H9 (cell line): ENCODE data around the gene MED1. TPM values are rescaled to one million over a fixed set of nuclear protein-coding genes. Genes with fewer than 3 reads are reported as not detected.
A peak's percentile ranks its signal among the peaks of the same experiment; 100 is the strongest.

Source experiments
- DNase-seq: peaks from one replicate; pipeline ENCODE4 v3.0.0-alpha.2; 2017
- H2AFZ ChIP-seq: one replicate; pipeline ENCODE4 v1.6.1; 2013; ENCODE audit warnings: mild to moderate bottlenecking, low read length, control low read depth, moderate library complexity
- H2AK5ac ChIP-seq: 2 replicates; pipeline ENCODE4 v1.6.1; 2013; ENCODE audit warnings: low read length, control low read depth, mixed read lengths; ENCODE audit not compliant: insufficient read length
- H2BK120ac ChIP-seq: one replicate; pipeline ENCODE4 v1.6.1; 2013; ENCODE audit warnings: low read depth, mild to moderate bottlenecking, low read length, control low read depth, inconsistent platforms; ENCODE audit not compliant: poor library complexity, severe bottlenecking
- H2BK12ac ChIP-seq: 2 replicates; pipeline ENCODE4 v1.6.1; 2013; ENCODE audit warnings: low read length, control low read depth, mixed read lengths, low read depth; ENCODE audit not compliant: insufficient read length
- H2BK15ac ChIP-seq: 2 replicates; pipeline ENCODE4 v1.6.1; 2013; ENCODE audit warnings: low read depth, low read length, control low read depth
- H2BK20ac ChIP-seq: one replicate; pipeline ENCODE4 v1.6.1; 2013; ENCODE audit warnings: low read depth, mild to moderate bottlenecking, low read length, control low read depth, inconsistent platforms; ENCODE audit not compliant: poor library complexity, severe bottlenecking
- H2BK5ac ChIP-seq: 2 replicates; pipeline ENCODE4 v1.6.1; 2013; ENCODE audit warnings: low read length, control low read depth, mixed read lengths; ENCODE audit not compliant: insufficient read length
- H3K14ac ChIP-seq: 2 replicates; pipeline ENCODE4 v1.6.1; 2013; ENCODE audit warnings: low read length, control low read depth; ENCODE audit not compliant: insufficient read depth
- H3K18ac ChIP-seq: 2 replicates; pipeline ENCODE4 v1.6.1; 2013; ENCODE audit warnings: low read depth, mild to moderate bottlenecking, mixed read lengths, low read length, control low read depth; ENCODE audit not compliant: insufficient read length
- H3K23ac ChIP-seq: 2 replicates; pipeline ENCODE4 v1.6.1; 2013; ENCODE audit warnings: low read length, control low read depth, mixed read lengths, low read depth; ENCODE audit not compliant: insufficient read length
- H3K23me2 ChIP-seq: 2 replicates; pipeline ENCODE4 v1.6.1; 2013; ENCODE audit warnings: low read depth, mild to moderate bottlenecking, mixed read lengths, low read length, control low read depth; ENCODE audit not compliant: insufficient read length, poor library complexity, severe bottlenecking
- H3K27ac ChIP-seq: 2 replicates; pipeline ENCODE4 v1.5.1; 2013; ENCODE audit warnings: low read length, control low read depth, mixed read lengths, low read depth; ENCODE audit not compliant: insufficient read length
- H3K27me3 ChIP-seq: 2 replicates; pipeline ENCODE4 v1.6.1; 2013; ENCODE audit warnings: low read length, control low read depth, inconsistent platforms; ENCODE audit not compliant: insufficient read depth
- H3K4ac ChIP-seq: 2 replicates; pipeline ENCODE4 v1.6.1; 2013; ENCODE audit warnings: low read depth, mild to moderate bottlenecking, control low read depth, inconsistent platforms, low read length, moderate library complexity
- H3K4me1 ChIP-seq: 2 replicates; pipeline ENCODE4 v1.6.1; 2013; ENCODE audit warnings: low read length, control low read depth, inconsistent platforms; ENCODE audit not compliant: insufficient read depth
- H3K4me2 ChIP-seq: 2 replicates; pipeline ENCODE4 v1.6.1; 2013; ENCODE audit warnings: low read length, control low read depth, mixed read lengths; ENCODE audit not compliant: insufficient read length, insufficient read depth
- H3K56ac ChIP-seq: 2 replicates; pipeline ENCODE4 v1.6.1; 2013; ENCODE audit warnings: low read depth, mild to moderate bottlenecking, mixed read lengths, low read length, control low read depth; ENCODE audit not compliant: insufficient read length
- H3K79me1 ChIP-seq: 2 replicates; pipeline ENCODE4 v1.6.1; 2013; ENCODE audit warnings: low read depth, mild to moderate bottlenecking, moderate library complexity, low read length, control low read depth, inconsistent platforms; ENCODE audit not compliant: insufficient read depth, poor library complexity, severe bottlenecking
- H3K79me2 ChIP-seq: 2 replicates; pipeline ENCODE4 v1.6.1; 2013; ENCODE audit warnings: low read length, control low read depth, inconsistent platforms; ENCODE audit not compliant: insufficient read depth
- H3K9ac ChIP-seq: 2 replicates; pipeline ENCODE4 v1.6.1; 2013; ENCODE audit warnings: low read length, control low read depth, mixed read lengths; ENCODE audit not compliant: insufficient read length; ENCODE audit errors: extremely low read depth
- H3K9me3 ChIP-seq: one replicate; pipeline ENCODE4 v1.6.1; 2013; ENCODE audit warnings: low read depth, low read length, inconsistent platforms; ENCODE audit not compliant: control insufficient read depth
- H3T11ph ChIP-seq: one replicate; pipeline ENCODE4 v1.6.1; 2013; ENCODE audit warnings: mild to moderate bottlenecking, low read length, control low read depth, inconsistent platforms
- H4K20me1 ChIP-seq: one replicate; pipeline ENCODE4 v1.6.1; 2013; ENCODE audit not compliant: control insufficient read depth, insufficient read length, insufficient read depth
- H4K5ac ChIP-seq: 2 replicates; pipeline ENCODE4 v1.6.1; 2013; ENCODE audit warnings: low read depth, mild to moderate bottlenecking, mixed read lengths, low read length, control low read depth; ENCODE audit not compliant: insufficient read length
- H4K8ac ChIP-seq: replicated peaks from 2 replicates; pipeline ENCODE4 v1.6.1; 2013; ENCODE audit warnings: low read length, control low read depth, mixed read lengths, low read depth; ENCODE audit not compliant: insufficient read length
- H4K91ac ChIP-seq: 2 replicates; pipeline ENCODE4 v1.6.1; 2013; ENCODE audit warnings: low read depth, mild to moderate bottlenecking, moderate library complexity, mixed read lengths, low read length, control low read depth; ENCODE audit not compliant: insufficient read length
- H3K27ac Mint-ChIP-seq, 3 experiments: 2 replicates in 2 of 3; 3 replicates in 1 of 3; pipeline ENCODE4 v1.8.0; 2020 to 2021; ENCODE audit warnings: mixed read lengths in 3 of 3, mild to moderate bottlenecking in 1 of 3, moderate library complexity in 1 of 3
- H3K27me3 Mint-ChIP-seq: 2 replicates; pipeline ENCODE4 v1.8.0; 2021; ENCODE audit warnings: low read depth, mild to moderate bottlenecking, moderate library complexity, mixed read lengths
- H3K36me3 Mint-ChIP-seq, 3 experiments: 2 replicates in 2 of 3; 3 replicates in 1 of 3; pipeline ENCODE4 v1.8.0; 2020 to 2021; ENCODE audit warnings: low read depth in 3 of 3, mixed read lengths in 3 of 3; ENCODE audit not compliant: insufficient read depth in 1 of 3
- H3K4me1 Mint-ChIP-seq, 2 experiments: 2 replicates each; pipeline ENCODE4 v1.8.0; 2020; ENCODE audit warnings: mixed read lengths in 2 of 2
- H3K4me3 Mint-ChIP-seq, 2 experiments: 2 replicates in 1 of 2; 3 replicates in 1 of 2; pipeline ENCODE4 v1.8.0; 2020 to 2021; ENCODE audit warnings: mild to moderate bottlenecking in 2 of 2, mixed read lengths in 2 of 2, moderate library complexity in 1 of 2
- H3K9me3 Mint-ChIP-seq, 2 experiments: 2 replicates in 1 of 2; 3 replicates in 1 of 2; pipeline ENCODE4 v1.8.0; 2020; ENCODE audit warnings: mild to moderate bottlenecking in 2 of 2, mixed read lengths in 2 of 2, moderate library complexity in 1 of 2
- WGBS: extraction: QIAGEN DNeasy Blood & Tissue Kit; methylation state at CpG from one replicate; pipeline ENCODE4 v1.1.7; 2013; ENCODE audit warnings: missing lambda C conversion rate, low lambda C conversion rate, mixed read lengths; ENCODE audit not compliant: insufficient read length; ENCODE audit errors: extremely low coverage; 5-methylcytosine and 5-hydroxymethylcytosine counted together
- total RNA-seq: library from RNA; stranded (reverse); gene quantifications from 2 replicates; pipeline ENCODE4 v1.2.1, GENCODE V29; 2021
- TF ChIP-seq, protein P1 (sequence below): fragments of 200-600 bp; sonication (generic); conservative IDR thresholded peaks from 3 replicates; pipeline ENCODE4 v1.8.0; 2021; ENCODE audit warnings: antibody characterized with exemption, mild to moderate bottlenecking

Gene MED1
- total RNA-seq, 1 experiment from 2014 or later, result 59.2 TPM

DNA sequence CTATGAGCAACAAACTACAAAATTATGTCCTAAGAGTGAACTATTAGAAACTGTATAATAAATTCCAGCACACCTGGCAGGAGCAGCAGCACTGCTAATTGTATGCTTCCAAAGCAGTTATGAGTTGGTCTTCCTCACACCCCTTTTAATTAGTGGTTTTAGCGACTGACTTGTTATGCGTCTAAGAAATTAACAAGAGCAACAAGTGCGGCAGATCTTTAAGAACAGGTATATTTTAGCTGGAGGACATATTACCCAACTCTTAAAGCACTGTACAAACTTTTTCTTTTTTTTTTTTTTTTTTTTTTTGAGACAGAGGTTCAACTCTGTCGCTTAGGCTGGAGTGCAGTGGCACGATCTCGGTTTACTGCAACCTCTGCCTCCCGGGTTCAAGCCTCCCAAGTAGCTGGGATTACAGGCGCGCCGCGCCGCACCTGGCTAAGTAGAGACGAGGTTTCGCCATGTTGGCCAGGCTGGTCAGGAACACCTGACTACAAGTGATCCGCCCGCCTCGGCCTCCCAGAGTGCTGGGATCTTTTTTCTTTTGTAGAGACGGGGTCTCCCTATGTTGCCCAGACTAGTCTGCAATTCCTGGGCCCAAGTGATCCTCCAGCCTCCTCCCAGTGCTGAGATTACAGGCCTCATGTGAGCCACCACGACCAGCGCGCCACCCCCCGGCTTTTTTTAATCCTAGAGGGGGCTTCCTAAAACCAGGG is 48.0 kb downstream of the MED1 start:
- Histone ChIP-seq H3K9me3 (no peaks in the 10 kb centered on the region), H4K5ac (no peak overlapping the region), H2AK5ac (no peak overlapping the region), H2BK15ac (no peak overlapping the region), H3K23me2 (peaks cover 8% of the 10 kb centered on the region), H3K79me1 (peaks cover 2% of the 10 kb centered on the region), H3K4me1 (no peaks in the 10 kb centered on the region), H3K27ac (no peak overlapping the region), H3K56ac (no peak overlapping the region), H4K91ac (no peak overlapping the region), H3K14ac (no peak overlapping the region), H3K4ac (no peak overlapping the region), H2AFZ (no peak overlapping the region), H3K27me3 (no peaks in the 10 kb centered on the region), H4K8ac (no peak overlapping the region), H2BK20ac (no peak overlapping the region), H3T11ph (no peak overlapping the region), H2BK5ac (no peak overlapping the region), H3K18ac (no peak overlapping the region), H4K20me1 (no peaks in the 10 kb centered on the region), H3K9ac (no peak overlapping the region), H3K23ac (no peak overlapping the region), H2BK12ac (no peak overlapping the region), H3K79me2 (no peaks in the 10 kb centered on the region), H2BK120ac (no peak overlapping the region), H3K4me2 (peak overlapping the region; percentile 56)
- peaks cover 8 to 12% (median 10%) of the 10 kb centered on the region in 3 experiments for H3K36me3 Mint-ChIP-seq
- H3K4me1 Mint-ChIP-seq, result peaks cover 9 to 12% of the 10 kb centered on the region in 2 experiments
- WGBS, result no CpG with 5 or more reads among the region's 22 CpGs
- no peaks in the 10 kb centered on the region for H3K9me3 Mint-ChIP-seq
- H3K27me3 Mint-ChIP-seq, result no peaks in the 10 kb centered on the region; the same call in 1 of the 2 replicates
- peak; percentile 47 for DNase-seq
- peak overlapping the region; percentile 88 to 96; a peak in 4 of 5 replicates for H3K4me3 Mint-ChIP-seq
- TF ChIP-seq, protein P1, sequence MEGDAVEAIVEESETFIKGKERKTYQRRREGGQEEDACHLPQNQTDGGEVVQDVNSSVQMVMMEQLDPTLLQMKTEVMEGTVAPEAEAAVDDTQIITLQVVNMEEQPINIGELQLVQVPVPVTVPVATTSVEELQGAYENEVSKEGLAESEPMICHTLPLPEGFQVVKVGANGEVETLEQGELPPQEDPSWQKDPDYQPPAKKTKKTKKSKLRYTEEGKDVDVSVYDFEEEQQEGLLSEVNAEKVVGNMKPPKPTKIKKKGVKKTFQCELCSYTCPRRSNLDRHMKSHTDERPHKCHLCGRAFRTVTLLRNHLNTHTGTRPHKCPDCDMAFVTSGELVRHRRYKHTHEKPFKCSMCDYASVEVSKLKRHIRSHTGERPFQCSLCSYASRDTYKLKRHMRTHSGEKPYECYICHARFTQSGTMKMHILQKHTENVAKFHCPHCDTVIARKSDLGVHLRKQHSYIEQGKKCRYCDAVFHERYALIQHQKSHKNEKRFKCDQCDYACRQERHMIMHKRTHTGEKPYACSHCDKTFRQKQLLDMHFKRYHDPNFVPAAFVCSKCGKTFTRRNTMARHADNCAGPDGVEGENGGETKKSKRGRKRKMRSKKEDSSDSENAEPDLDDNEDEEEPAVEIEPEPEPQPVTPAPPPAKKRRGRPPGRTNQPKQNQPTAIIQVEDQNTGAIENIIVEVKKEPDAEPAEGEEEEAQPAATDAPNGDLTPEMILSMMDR, result no peak
- no peak overlapping the region for H3K27ac Mint-ChIP-seq
